EL (cell line): ENCODE results near the gene SDHD.
A peak's percentile ranks its signal among the peaks of the same experiment; 100 is the strongest.

ENCODE experiments used
- DNase-seq: peaks from one replicate; pipeline ENCODE4 v3.0.0-alpha.2; 2016

Gene SDHD

DNA sequence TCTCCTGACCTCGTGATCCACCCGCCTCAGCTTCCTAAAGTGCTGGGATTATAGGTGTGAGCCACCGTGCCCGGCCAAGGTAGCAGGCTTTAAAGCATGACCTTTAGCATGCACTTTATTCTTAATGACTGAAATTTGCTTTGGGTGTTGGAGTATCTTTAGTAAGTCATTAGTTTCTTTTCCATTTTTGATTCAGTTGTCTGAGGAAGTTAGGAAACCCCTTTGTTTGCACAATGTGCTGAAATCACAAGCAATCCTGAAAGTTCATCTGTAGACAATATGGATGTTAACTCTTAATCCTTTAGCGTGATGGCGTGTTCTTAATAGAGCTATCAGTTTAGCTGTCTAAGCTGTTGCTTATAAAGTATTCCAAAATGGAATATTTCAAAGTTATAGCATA is 16.8 kb downstream of the SDHD start:
- DNase-seq = no peak

DNA sequence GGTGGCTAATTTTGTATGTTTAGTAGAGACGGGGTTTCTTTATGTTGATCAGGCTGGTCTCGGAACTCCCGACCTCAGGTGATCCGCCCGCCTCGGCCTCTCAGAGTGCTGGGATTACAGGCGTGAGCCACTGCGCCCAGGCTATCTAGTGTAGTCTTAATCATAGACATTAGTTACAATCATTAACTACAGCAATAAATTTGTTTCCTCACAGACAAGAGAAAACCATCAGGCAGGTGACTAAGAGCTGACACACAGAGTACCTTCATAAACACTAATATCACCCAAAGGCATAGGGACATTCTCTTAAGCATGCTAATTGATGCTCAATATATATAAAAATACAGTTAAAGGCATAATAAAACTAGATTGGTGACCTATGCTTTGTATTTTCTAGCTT is 19.4 kb downstream of the SDHD start:
- DNase-seq = no peak

DNA sequence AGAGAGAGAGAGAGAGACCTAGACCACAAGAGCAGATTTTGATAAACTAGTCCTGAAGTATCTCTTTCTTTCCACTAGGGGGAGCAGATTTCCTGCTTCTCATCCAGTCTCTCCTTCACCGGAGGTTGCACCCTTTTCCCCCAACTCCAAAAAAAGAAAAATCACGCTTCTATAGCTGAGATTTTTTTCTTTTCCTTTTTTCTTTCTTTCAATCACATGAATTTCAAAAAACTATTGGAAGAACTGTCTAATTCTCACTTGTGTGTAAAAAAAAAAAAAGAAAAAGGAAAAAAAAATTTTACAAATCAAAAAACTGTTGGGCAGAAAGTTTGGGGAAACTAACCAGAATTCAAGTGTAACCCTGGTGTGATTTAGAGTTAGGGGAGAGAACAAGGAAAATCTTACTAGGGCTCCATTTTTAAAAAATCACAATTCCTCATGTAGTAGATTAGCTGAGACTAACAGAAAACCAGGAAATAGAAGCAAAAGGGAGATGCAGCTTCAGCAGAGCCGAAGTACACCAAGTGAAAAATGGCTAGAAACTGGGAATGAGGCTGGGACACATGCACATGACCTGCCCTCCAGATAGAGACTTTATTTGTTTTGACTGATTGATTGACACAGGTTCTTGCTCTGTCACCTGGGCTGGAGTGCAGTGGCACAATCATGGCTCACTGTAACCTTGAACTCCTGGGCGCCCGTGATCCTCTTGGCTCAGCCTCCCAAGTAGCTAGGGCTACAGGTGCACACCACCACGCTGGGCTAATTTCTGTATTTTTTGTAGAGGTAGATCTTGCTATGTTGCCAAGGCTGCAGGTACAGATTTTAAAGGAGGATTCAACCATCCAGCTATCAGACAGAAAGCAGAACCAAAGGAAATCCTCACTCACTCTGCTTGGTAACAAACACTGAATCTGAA is 27.1 kb downstream of the SDHD start:
- DNase-seq = peak; percentile 66

DNA sequence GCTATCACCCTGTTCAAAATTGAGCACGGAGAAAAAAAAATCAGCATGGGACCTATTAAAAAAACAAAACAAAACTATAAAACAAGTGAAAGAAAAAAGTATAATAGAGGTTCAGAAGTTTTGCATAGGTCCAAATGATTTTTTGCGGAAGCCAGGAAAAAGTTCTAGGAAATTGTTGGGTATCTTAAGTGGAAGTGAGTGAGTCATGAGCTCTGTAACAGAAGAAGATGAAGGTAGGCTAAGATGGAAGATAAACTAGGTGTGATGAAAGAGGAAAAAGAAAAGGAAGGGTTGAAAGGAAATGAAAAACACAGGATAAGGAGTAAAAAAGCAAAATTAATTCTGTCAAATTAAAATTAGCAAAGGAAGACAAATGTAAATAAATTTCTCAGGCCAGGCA is 27.8 kb downstream of the SDHD start:
- DNase-seq = no peak

DNA sequence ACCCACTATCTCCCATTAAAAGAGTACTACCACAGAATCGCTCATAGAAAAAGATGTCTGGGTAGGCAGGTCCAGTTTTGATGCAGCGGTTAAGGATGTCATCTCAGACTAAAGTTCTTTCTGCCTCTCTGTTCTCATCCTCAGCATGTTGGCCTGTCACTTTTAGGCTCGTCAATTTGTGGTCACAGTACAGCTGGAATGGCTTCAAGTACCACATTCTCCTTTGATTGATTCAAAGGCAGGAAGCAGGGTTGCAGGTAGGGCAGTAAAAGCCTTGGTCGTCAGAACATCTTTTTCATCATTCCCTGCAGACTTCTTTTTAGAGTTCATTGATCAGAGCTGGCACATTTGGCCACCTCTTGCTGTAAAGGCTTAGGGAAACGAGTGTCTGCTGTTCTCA is 28.7 kb downstream of the SDHD start:
- no peak for DNase-seq

DNA sequence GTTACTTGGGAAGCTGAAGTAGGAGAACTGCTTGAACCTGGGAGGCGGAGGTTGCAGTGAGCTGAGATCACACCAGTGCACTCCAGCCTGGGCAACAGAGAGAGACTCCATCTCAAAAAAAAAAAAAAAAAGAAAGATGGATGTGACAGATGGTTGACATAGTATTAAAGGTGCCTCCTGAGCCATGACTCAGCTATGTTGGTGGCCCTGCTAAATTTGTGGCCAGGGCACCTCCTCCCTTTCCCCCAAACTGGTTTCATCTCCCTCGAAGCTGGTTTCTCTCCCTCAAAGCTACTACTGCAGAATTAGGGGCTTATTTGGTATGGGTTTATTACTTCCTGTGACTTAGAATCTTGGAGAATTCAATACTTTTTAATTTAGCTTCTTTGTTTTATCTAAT is 31.5 kb downstream of the SDHD start:
- no peak for DNase-seq

DNA sequence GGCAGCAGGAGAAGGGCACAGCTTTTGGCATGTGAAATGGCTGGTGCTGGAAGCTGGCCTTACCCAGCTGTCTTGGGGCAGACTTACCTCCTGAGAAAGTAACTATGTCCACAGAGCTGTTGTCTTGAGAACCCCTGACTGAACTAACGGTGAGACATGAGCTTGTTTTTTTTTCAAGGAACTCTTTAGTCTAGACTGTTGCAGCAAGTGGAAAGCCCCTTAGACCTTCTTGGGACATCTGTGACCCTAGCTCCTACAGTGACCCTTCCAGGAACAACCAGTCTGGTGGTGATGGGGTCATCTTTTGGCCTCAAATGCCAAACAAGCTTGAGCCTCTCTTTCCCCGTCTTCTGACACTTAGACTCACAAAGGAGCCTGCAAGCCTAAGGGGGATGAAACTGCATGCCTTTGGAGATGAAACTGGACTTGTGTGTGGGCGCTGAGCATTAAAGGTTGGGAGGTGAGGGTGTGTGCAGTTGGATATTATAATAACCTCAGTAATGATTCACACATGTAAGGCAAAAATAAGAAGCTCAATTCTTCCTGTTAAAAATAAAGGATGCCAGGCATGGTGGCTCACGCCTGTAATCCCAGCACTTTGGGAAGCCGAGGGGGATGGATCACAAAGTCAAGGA is 35.4 kb downstream of the SDHD start:
- no peak for DNase-seq

DNA sequence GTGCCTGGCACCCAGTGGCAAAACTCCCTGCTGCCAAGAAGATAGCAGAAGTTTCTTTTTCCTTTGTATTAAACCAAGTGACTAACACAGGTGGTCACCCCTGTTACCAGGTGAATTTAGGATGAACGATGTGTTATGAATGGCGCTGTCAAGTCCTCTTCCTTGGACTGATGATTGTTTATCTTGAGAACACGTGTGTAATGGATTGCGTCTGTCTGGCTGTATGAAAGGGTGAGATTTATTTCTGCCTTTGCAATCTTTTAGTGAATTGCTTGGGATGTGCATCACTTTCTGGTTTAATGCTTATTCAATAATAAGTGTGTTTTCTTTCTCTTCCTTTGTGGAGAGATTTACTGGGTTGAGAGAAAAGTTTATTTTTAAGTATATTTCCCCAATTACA is 36.5 kb downstream of the SDHD start:
- DNase-seq = no peak

DNA sequence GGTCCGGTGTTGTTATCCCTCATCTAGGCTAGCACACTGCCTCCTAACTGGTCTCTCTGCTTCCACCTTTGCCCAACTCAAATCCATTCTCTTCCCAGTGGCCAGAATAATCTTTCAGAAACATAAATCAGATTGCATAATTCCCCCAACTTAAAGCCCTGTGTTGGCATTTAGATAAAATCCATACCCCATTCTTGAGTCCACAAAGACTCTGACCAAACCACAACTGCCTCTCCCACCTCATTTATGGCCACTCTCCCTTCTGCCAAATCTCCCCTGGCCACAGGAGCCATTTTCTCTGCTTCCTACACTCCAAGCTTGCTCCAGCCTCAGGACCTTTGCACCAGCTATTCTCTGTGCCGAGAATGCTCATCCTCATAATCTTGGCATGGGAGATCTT is 40.4 kb downstream of the SDHD start:
- no peak for DNase-seq

DNA sequence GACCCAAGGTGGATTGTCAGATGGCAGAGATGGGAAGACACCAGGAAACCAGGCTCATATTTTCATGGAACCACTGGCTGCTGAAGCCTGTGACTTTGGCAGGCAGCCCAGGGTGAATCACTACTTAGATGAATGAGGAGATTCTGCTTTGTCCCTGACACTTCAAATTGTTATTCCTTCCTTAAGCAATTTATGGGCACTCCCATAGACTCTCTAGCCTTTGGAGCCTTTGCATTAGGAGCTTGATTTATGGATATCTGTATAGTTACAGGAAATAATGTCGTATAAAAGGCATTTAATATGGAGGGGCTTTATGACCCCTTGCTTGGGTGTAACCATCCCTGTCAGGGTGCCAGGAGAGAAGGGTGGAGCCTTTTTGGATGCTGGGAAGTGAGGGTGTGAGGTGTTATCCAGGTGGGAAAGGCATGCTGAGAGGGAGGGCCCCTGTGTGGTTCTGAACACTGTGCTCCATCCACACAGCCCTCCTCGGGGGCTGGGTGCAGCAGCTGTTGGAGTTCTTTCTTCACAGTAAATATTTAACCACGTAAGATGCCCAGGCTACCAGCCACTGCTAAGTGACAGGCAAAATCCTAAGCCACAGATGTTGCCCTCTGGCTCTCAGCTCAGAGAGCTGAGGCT is 41.9 kb downstream of the SDHD start:
- DNase-seq = peak; percentile 91

DNA sequence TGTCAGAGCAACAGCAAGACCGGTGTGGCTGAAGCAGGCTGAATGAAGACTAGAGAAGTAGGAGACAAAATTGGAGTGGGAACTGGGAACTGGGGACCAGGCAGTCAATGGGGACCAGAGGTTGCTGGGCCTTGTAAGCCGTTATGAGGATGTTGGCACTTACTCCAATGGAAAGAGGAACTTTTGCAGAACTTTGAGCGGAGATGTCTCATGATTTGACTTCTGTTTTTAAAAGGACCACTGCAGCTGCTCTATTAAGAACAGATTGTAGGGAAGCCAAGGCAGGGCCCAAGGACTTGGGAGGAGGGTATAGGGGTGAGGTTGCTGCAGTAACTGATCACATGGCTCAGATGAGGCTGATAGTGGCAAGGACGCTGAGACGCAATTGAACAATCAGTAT is 43.0 kb downstream of the SDHD start:
- DNase-seq = no peak

DNA sequence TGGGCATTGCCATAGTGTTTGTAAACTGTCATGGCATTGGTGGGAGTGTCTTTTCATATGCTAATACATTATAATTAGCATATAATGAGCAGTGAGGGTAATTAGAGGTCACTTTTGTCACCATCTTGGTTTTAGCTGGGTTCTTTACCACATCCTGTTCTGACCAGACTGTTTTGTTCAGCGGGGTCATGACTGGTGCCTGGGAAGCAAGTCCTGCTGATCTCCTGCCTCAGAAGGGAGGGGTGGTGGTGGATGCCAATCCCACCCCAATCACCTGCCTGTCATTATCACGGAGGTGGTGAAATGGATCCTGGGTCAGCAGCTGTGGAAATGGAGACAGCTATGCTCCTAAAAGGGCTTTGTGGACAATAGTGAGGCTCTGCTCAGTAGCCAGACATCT is 46.1 kb downstream of the SDHD start:
- no peak for DNase-seq

DNA sequence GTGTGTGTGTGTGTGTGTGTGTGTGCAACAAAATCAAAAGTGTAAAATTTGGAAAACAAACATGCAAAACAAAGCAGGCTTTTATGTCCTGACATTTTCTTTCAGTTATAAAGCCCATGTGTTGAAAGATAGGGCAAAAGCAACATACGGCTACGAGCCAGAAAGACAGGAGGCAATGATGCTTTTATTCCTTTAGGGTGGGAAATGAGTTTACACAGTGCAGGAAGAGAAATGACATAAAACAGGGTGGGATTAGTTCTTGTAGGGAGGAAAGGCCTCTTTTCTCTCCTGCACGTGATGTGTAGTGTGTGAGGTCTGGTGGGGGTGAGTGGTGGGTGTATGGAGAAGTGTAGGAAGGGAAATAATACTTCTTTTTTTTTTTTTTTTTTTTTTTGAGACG is 47.8 kb downstream of the SDHD start:
- no peak for DNase-seq

DNA sequence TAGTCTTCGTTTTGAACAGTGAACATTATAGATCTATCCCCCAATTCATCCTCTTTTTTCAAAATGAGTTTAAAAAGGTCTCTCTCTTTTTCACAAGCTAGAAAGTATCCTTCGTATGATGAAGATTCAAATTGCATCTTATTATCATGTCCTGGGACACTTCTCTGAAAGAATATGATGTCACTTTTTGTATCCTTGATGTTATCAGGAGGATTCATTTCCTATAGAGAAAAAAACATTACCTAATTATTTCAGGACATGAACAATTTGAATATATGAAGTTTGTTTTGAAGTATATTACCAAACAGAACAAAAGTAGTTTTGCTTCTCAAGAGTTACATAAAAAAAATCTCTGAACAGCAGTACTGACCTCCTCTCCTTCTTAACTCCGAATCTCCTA is 56.9 kb downstream of the SDHD start:
- no peak for DNase-seq
